Pancreas (tissue), 10 donors: Measurements from ENCODE around the gene MS4A15. TPM values are rescaled to one million over a fixed set of nuclear protein-coding genes. Genes with fewer than 3 reads are reported as not detected.

Source experiments
- ATAC-seq, 4 donors: fragments of 200-7000 bp; cut with Tn5 transposase; one replicate each; pipeline versions ENCODE4 v1.8.0 to v1.9.1; 2020; ENCODE audit warnings: mild to moderate bottlenecking in 4 of 4, moderate library complexity in 4 of 4
- DNase-seq, 6 donors: peaks; one replicate each; pipeline ENCODE4 v3.0.0-alpha.2; 2020
- FAIRE-seq: peaks from 2 replicates; lab custom pipeline; 2012; peaks lifted over from hg19 to GRCh38; lab: Jason Lieb, UNC
- H3K27ac ChIP-seq, 4 donors: fragments of 200-600 bp; sonication (generic); 1 replicate in 3 of 4; 2 replicates in 1 of 4; pipeline versions ENCODE4 v1.5.0 to v1.8.0; 2020
- H3K27me3 ChIP-seq, 4 donors: fragments of 200-600 bp; one replicate each; pipeline ENCODE4 v1.8.0; 2021
- H3K36me3 ChIP-seq, 3 donors: fragments of 200-600 bp; sonication (generic) in 1 of 3; one replicate each; pipeline versions ENCODE4 v1.5.0 to v1.8.0; 2020 to 2021
- H3K4me1 ChIP-seq, 3 donors: fragments of 200-600 bp; one replicate each; pipeline ENCODE4 v1.8.0; 2021
- H3K4me3 ChIP-seq, 4 donors: fragments of 200-600 bp; sonication (generic) in 2 of 4; one replicate each; pipeline versions ENCODE4 v1.5.0 to v1.8.0; 2020 to 2021
- H3K9me3 ChIP-seq, 4 donors: fragments of 200-600 bp; one replicate each; pipeline ENCODE4 v1.8.0; 2021
- WGBS, 2 donors: extraction: QIAGEN DNeasy Blood & Tissue Kit; methylation state at CpG; one replicate each; pipeline ENCODE4 v1.1.7; 2013; 5-methylcytosine and 5-hydroxymethylcytosine counted together
- intact Hi-C, 3 donors: fragments of 100-400 bp; cut with DNase I; formaldehyde crosslinking; loops; one replicate each; pipeline versions ENCODE4 v1.11.1 to v1.14.2; 2022
- polyA plus RNA-seq, 2 donors: library from polyadenylated mRNA; stranded (reverse); fragments of 200-250 nt; gene quantifications; one replicate each; pipeline ENCODE4 v1.2.3, GENCODE V29; 2013
- total RNA-seq, 6 donors: library from RNA; stranded (reverse); fragmentation: NEBNext Ultra II Directional in 4 of 6; extraction: Animal tissue kit (Norgen Biotek cat#: 25700) in 4 of 6; gene quantifications; one replicate each; pipeline versions ENCODE4 v1.2.1 to v1.2.4, GENCODE V29; 2021 to 2023
- TF ChIP-seq, protein P1 (sequence below), 4 donors: fragments of 200-600 bp; sonication (generic) in 3 of 4; IDR thresholded peaks; one replicate each; pipeline versions ENCODE4 v1.5.0 to v1.8.0; 2021; ENCODE audit warnings: antibody characterized with exemption in 4 of 4
- donor health status: healthy with polysubstance abuse.
- donor health status: DM: no; HTN: no; CAD: no; lungs with moderate emphysema.
- donor health status: DM: no; HTN: no; CAD: no.
- donor health status: control.
- donor health status: control.
- donor health status: Bipolar disorder and iron deficiency.
- donor health status: DM: yes; HTN: yes; CAD: no.
- donor health status: DM: no; HTN: no; CAD: no.
- donor health status: DM: no; HTN: no; CAD: no.
- donor health status: DM: yes; HTN: yes; CAD: no.

MS4A15 gene
- total and polyA plus RNA-seq, 8 donors: 0.09 TPM; not detected in 7

DNA sequence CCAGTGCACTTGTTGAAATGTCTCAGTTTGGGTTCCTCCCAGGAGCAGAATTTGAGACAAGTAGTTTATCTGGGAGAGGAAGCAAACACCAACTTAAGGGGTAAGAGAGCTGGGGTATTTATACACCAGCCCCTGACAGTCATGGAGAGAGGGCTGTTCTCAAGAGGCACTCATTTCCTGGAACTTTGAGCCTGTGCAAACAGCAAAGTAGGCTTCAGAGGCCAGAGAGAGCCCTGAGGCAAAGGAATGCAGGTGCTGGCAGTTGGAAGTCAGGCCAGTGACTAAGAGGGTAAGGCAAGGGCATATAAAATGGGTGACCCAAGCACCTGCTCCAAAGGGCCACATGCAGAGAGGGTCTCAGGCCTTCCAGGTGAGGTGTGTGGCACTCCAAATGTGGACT is 16.1 kb upstream of the MS4A15 start:
- H3K4me3 ChIP-seq: no peak overlapping the region
- intact Hi-C loops: no loop called here
- no peak for ATAC-seq
- no peaks in the 10 kb centered on the region for H3K4me1 ChIP-seq
- H3K27me3 ChIP-seq: no peaks in the 10 kb centered on the region
- no peak overlapping the region for H3K27ac ChIP-seq
- no peak for FAIRE-seq
- TF ChIP-seq, protein P1, sequence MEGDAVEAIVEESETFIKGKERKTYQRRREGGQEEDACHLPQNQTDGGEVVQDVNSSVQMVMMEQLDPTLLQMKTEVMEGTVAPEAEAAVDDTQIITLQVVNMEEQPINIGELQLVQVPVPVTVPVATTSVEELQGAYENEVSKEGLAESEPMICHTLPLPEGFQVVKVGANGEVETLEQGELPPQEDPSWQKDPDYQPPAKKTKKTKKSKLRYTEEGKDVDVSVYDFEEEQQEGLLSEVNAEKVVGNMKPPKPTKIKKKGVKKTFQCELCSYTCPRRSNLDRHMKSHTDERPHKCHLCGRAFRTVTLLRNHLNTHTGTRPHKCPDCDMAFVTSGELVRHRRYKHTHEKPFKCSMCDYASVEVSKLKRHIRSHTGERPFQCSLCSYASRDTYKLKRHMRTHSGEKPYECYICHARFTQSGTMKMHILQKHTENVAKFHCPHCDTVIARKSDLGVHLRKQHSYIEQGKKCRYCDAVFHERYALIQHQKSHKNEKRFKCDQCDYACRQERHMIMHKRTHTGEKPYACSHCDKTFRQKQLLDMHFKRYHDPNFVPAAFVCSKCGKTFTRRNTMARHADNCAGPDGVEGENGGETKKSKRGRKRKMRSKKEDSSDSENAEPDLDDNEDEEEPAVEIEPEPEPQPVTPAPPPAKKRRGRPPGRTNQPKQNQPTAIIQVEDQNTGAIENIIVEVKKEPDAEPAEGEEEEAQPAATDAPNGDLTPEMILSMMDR (IDR thresholded peaks at IDR 0.05): no peak
- H3K36me3 ChIP-seq: no peaks in the 10 kb centered on the region
- H3K9me3 ChIP-seq: no peaks in the 10 kb centered on the region
- no peak for DNase-seq

GRCh38 chr11:60741421-60741820 is 15.2 kb upstream of the MS4A15 start:
- Histone ChIP-seq H3K27me3 (no peaks in the 10 kb centered on the region), H3K4me3 (no peak overlapping the region), H3K9me3 (no peaks in the 10 kb centered on the region), H3K4me1 (no peaks in the 10 kb centered on the region), H3K36me3 (no peaks in the 10 kb centered on the region), H3K27ac (no peak overlapping the region)
- TF ChIP-seq, protein P1 (IDR thresholded peaks at IDR 0.05): no peak
- 85 to 93% methylated on average over 3 of the region's 3 CpGs for WGBS, 2 donors
- DNase-seq (no peak), FAIRE-seq (no peak), ATAC-seq (no peak)
- intact Hi-C loops: no loop called here

DNA sequence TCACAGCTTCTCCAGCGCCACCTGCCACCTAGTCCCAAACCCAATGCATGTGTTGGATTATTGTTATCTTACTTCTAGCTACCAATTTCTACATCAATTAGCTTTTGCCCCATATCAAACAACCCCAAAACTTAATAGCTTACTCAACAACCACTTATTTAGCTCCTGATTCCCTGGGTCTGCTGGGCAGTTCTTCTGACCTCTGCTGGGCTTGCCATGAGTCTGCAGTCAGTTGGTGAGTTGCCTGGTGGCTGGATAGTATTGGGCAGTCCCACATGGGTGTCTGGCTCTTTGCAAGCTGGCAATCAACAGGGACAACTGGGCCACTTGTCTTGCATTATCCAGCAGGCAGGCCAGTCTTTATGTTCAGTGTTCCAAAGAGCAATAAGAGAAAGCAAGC is 13.6 kb upstream of the MS4A15 start:
- no peaks in the 10 kb centered on the region for H3K9me3 ChIP-seq
- TF ChIP-seq, protein P1 (IDR thresholded peaks at IDR 0.05): no peak
- ATAC-seq: peak in 1 of 4 donors; percentile 51
- H3K4me3 ChIP-seq: no peak overlapping the region
- DNase-seq: no peak
- no peak overlapping the region for H3K27ac ChIP-seq
- intact Hi-C loops: no loop called here
- WGBS, 2 donors: 95% methylated on average over 1 of the region's 1 CpG
- no peaks in the 10 kb centered on the region for H3K27me3 ChIP-seq
- H3K36me3 ChIP-seq: no peaks in the 10 kb centered on the region
- H3K4me1 ChIP-seq: no peaks in the 10 kb centered on the region
- FAIRE-seq: no peak

GRCh38 chr11:60744114-60744513 is 12.6 kb upstream of the MS4A15 start:
- TF ChIP-seq, protein P1 (IDR thresholded peaks at IDR 0.05): no peak
- Histone ChIP-seq H3K9me3 (no peaks in the 10 kb centered on the region), H3K36me3 (no peaks in the 10 kb centered on the region), H3K4me1 (no peaks in the 10 kb centered on the region), H3K27me3 (no peaks in the 10 kb centered on the region), H3K27ac (no peak overlapping the region), H3K4me3 (no peak overlapping the region)
- no peak for FAIRE-seq
- DNase-seq: peak in 1 of 6 donors; percentile 19
- ATAC-seq: peak in 2 of 4 donors; percentile 62 to 71
- WGBS, 2 donors: 25 to 33% methylated on average over 5 of the region's 5 CpGs
- intact Hi-C loops: no loop called here

- FAIRE-seq (no peak), ATAC-seq (no peak), DNase-seq (no peak)
- intact Hi-C loops: no loop called here
- 80 to 90% methylated on average over 14 of the region's 14 CpGs for WGBS, 2 donors
- TF ChIP-seq, protein P1 (IDR thresholded peaks at IDR 0.05): no peak
- Histone ChIP-seq H3K4me3 (no peak overlapping the region), H3K27ac (no peak overlapping the region), H3K36me3 (no peaks in the 10 kb centered on the region), H3K27me3 (no peaks in the 10 kb centered on the region), H3K9me3 (no peaks in the 10 kb centered on the region), H3K4me1 (no peaks in the 10 kb centered on the region)
Measured at GRCh38 chr11:60747359-60747873, 9.3 kb upstream of the MS4A15 start.
